Measurements from ENCODE around the gene CRYBB3.

DNA sequence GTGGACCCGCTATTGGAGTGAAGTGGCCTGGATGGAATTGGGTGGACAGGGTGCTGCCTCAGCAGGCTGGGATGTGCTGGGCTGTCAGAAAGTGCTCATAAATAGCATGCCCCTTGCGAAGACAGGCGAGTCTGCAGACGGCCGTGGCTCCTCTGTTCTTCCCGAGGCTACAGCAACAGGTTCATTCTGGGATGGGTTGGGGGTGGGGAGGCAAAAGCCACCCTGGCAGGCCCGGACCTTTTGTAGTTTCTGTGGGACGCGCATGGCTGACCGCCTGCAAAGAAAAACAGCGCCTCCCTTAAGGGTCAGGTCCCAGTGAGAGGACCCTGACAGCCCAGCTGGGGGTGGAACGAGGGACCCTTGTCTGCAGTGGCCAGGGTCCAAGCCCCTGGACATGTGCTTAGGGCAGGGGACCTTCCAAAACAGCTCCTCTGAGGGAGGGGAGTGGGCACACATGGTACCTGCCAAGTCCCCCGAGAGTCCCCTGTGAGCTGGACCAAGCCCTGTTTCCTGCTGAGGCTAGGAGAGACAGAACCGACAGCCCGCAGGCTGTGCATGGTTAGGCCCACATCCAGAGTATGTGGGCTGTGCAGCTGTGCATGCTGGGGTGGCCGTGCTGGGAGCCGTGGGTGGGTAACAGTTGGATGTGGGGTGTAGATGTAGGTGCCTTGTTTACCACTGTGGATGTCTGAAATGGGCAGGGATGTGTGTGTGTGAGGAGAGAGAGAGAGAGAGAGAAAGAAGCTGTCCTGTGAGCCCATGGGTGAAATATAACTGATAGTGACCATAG is at the start of gene CRYBB3:
- no peak for TF ChIP-seq POLR2A (IDR thresholded peaks at IDR 0.05; ENCODE audit: low read depth, low read length)
- TF ChIP-seq, protein P1, sequence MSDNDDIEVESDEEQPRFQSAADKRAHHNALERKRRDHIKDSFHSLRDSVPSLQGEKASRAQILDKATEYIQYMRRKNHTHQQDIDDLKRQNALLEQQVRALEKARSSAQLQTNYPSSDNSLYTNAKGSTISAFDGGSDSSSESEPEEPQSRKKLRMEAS (IDR thresholded peaks at IDR 0.05; ENCODE audit: insufficient read depth, insufficient read length), result no peak

Measured in endothelial cell of umbilical vein (primary cell).